GM19238 (cell line): ENCODE measurements around the gene GLI3.

ENCODE experiments used
- DNase-seq: peaks from one replicate; pipeline ENCODE4 v3.0.0; 2011; ENCODE audit warnings: low spot score; ENCODE audit not compliant: insufficient read length

GLI3 gene

GRCh38 chr7:42006801-42007513, 230.1 kb downstream of the GLI3 start:
- no peak for DNase-seq

GRCh38 chr7:42002654-42003053, 234.4 kb downstream of the GLI3 start:
- DNase-seq, result no peak

GRCh38 chr7:41999736-42000283, 237.2 kb downstream of the GLI3 start:
- no peak for DNase-seq

GRCh38 chr7:41998041-41998440, 239.0 kb downstream of the GLI3 start:
- no peak for DNase-seq

GRCh38 chr7:41997151-41997550, 239.9 kb downstream of the GLI3 start:
- no peak for DNase-seq

- DNase-seq, result no peak
Measured at GRCh38 chr7:41996381-41997035, 240.5 kb downstream of the GLI3 start.

- no peak for DNase-seq
Measured at GRCh38 chr7:41995632-41996271, 241.3 kb downstream of the GLI3 start.

- DNase-seq, result no peak
Measured at GRCh38 chr7:41994746-41995110, 242.3 kb downstream of the GLI3 start.

GRCh38 chr7:41994036-41994745, 242.8 kb downstream of the GLI3 start:
- DNase-seq, result no peak

GRCh38 chr7:41992881-41993867, 243.8 kb downstream of the GLI3 start:
- DNase-seq, result no peak

GRCh38 chr7:41984888-41985287, 252.1 kb downstream of the GLI3 start:
- DNase-seq, result no peak

GRCh38 chr7:41981046-41982040, 255.7 kb downstream of the GLI3 start:
- DNase-seq, result no peak

- no peak for DNase-seq
Measured at GRCh38 chr7:41979834-41980307, 257.1 kb downstream of the GLI3 start.

GRCh38 chr7:41978858-41979257, 258.2 kb downstream of the GLI3 start:
- DNase-seq, result no peak

- DNase-seq, result no peak
Measured at GRCh38 chr7:41977661-41978060, 259.3 kb downstream of the GLI3 start.

GRCh38 chr7:41977151-41977651, 259.8 kb downstream of the GLI3 start:
- no peak for DNase-seq

GRCh38 chr7:41976411-41976810, 260.6 kb downstream of the GLI3 start:
- no peak for DNase-seq

GRCh38 chr7:41975849-41976248, 261.2 kb downstream of the GLI3 start:
- no peak for DNase-seq
